Activated B cell treated with CpG ODN at 0.5 μM for 24 hours (primary cell): Measurements from ENCODE around the gene DNAH17. TPM values are rescaled to one million over a fixed set of nuclear protein-coding genes. Genes with fewer than 3 reads are reported as not detected.

Source experiments
- ATAC-seq: fragments of 200-7000 bp; cut with Tn5 transposase; one replicate; pipeline ENCODE4 v1.10.0; 2021; ENCODE audit warnings: low read depth, mild to moderate bottlenecking, moderate library complexity
- CTCF ChIA-PET: fragments of 350-600 bp; sonication (Branson Sonifier 250); formaldehyde crosslinking; loops from one replicate; lab custom pipeline; 2021; ENCODE audit warnings: antibody characterized with exemption; lab: Charles Lee
- POLR2A ChIA-PET: fragments of 350-600 bp; sonication (Branson Sonifier 250); formaldehyde crosslinking; loops from one replicate; lab custom pipeline; 2021; ENCODE audit warnings: antibody characterized with exemption; lab: Charles Lee
- DNase-seq: peaks from one replicate; pipeline ENCODE4 v3.0.0; 2022
- H3K27ac Mint-ChIP-seq: one replicate; pipeline ENCODE4 v1.8.0; 2020; ENCODE audit warnings: mixed read lengths
- H3K27me3 Mint-ChIP-seq: one replicate; pipeline ENCODE4 v1.8.0; 2021; ENCODE audit warnings: mixed read lengths
- H3K36me3 Mint-ChIP-seq: one replicate; pipeline ENCODE4 v1.8.0; 2021; ENCODE audit warnings: low read depth, mixed read lengths
- H3K4me1 Mint-ChIP-seq: one replicate; pipeline ENCODE4 v1.8.0; 2021; ENCODE audit warnings: mixed read lengths
- H3K4me3 Mint-ChIP-seq: one replicate; pipeline ENCODE4 v1.8.0; 2020; ENCODE audit warnings: mild to moderate bottlenecking, mixed read lengths
- H3K9me3 Mint-ChIP-seq: one replicate; pipeline ENCODE4 v1.8.0; 2020; ENCODE audit warnings: mixed read lengths
- intact Hi-C: fragments of 100-400 bp; cut with micrococcal nuclease; formaldehyde crosslinking; loops from one replicate; pipeline ENCODE4 v1.15.1; 2024
- total RNA-seq: library from RNA; stranded (reverse); gene quantifications from 2 replicates; pipeline ENCODE4 v1.2.3, GENCODE V29; 2022
- TF ChIP-seq, protein P1 (sequence below): fragments of 200-600 bp; IDR thresholded peaks from one replicate; pipeline ENCODE4 v1.8.0; 2022; ENCODE audit warnings: antibody characterized with exemption, mild to moderate bottlenecking

DNAH17 gene
- total RNA-seq, 1 donor from 2014 or later, result 0.13 TPM

DNA sequence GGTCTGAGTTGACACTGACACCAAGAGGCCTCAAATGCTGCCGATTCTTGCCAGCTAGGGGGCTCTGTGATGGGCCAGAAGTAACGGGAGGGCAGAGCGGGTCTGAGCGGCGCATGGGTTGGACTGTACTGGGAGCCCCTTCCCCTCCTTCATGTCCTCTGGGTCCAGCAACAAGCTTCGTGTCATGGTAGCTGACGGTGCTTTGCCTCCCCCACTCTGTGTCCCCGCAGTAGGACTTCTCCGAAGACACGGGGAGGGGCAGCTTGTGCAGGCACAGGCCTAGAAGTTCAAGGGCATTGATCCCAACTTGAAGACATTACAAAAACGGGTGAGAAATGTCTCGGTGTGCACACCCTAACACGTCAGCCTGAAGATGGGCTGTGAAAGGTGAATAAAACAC, 39.8 kb upstream of the DNAH17 start:
- intact Hi-C loops, result no loop called here
- H3K27ac Mint-ChIP-seq, result no peak overlapping the region
- ATAC-seq, result no peak
- no peak for DNase-seq
- no peaks in the 10 kb centered on the region for H3K4me1 Mint-ChIP-seq
- H3K9me3 Mint-ChIP-seq, result peaks cover 4% of the 10 kb centered on the region
- TF ChIP-seq, protein P1, sequence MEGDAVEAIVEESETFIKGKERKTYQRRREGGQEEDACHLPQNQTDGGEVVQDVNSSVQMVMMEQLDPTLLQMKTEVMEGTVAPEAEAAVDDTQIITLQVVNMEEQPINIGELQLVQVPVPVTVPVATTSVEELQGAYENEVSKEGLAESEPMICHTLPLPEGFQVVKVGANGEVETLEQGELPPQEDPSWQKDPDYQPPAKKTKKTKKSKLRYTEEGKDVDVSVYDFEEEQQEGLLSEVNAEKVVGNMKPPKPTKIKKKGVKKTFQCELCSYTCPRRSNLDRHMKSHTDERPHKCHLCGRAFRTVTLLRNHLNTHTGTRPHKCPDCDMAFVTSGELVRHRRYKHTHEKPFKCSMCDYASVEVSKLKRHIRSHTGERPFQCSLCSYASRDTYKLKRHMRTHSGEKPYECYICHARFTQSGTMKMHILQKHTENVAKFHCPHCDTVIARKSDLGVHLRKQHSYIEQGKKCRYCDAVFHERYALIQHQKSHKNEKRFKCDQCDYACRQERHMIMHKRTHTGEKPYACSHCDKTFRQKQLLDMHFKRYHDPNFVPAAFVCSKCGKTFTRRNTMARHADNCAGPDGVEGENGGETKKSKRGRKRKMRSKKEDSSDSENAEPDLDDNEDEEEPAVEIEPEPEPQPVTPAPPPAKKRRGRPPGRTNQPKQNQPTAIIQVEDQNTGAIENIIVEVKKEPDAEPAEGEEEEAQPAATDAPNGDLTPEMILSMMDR, result no peak
- POLR2A ChIA-PET, result no interaction called here
- CTCF ChIA-PET, result no interaction called here
- H3K27me3 Mint-ChIP-seq, result peaks cover 2% of the 10 kb centered on the region
- H3K36me3 Mint-ChIP-seq, result no peaks in the 10 kb centered on the region
- H3K4me3 Mint-ChIP-seq, result no peak overlapping the region

DNA sequence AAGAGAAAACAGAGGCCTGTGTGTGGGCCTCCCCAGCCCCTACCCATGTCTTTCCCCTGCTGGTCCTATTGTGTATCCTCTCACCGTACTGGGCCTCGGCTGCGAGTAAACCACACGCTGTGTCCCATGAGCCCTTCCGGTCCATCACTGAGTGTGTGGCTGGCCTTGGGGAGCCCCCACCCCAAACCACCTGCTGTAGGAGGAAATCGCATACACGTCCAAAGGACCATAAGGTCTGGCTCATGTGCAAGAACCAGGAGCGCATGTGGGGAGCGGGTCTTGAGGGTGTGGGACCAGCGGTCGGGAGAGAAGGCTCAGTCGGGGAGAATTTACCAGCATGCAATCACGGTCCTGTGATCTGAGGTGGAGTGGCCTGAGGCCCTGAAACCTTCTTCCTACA, 38.4 kb upstream of the DNAH17 start:
- H3K4me1 Mint-ChIP-seq, result no peaks in the 10 kb centered on the region
- TF ChIP-seq, protein P1, result no peak
- H3K9me3 Mint-ChIP-seq, result peaks cover 3% of the 10 kb centered on the region
- H3K36me3 Mint-ChIP-seq, result no peaks in the 10 kb centered on the region
- intact Hi-C loops, result no loop called here
- ChIA-PET POLR2A (no interaction called here), CTCF (no interaction called here)
- H3K27ac Mint-ChIP-seq, result no peak overlapping the region
- no peak for DNase-seq
- H3K4me3 Mint-ChIP-seq, result no peak overlapping the region
- ATAC-seq, result no peak
- H3K27me3 Mint-ChIP-seq, result peaks cover 2% of the 10 kb centered on the region

DNA sequence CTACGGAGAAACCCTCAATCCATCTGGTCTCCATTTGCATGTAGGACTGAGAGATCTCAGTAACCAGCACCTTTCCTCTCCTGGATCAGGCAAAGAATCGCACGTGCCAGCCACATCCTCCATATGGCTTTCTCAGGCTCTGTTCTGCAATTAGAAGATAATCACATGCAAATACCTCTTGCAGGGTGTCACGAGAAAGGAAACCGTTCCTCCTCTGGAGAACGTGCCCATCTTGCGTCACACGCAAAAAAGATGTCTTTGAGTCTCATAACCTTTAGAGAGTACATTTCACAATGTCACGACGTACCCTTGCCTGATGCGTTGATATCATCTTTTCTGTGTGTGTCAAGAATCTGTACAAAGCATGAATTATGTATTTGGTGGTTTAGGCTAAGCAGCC, 36.2 kb upstream of the DNAH17 start:
- H3K36me3 Mint-ChIP-seq, result no peaks in the 10 kb centered on the region
- TF ChIP-seq, protein P1, result no peak
- DNase-seq (no peak), ATAC-seq (no peak)
- H3K4me3 Mint-ChIP-seq, result no peak overlapping the region
- POLR2A ChIA-PET, result no interaction called here
- intact Hi-C loops, result no loop called here
- H3K27ac Mint-ChIP-seq, result no peak overlapping the region
- peaks cover 2% of the 10 kb centered on the region for H3K27me3 Mint-ChIP-seq
- H3K4me1 Mint-ChIP-seq, result no peaks in the 10 kb centered on the region
- CTCF ChIA-PET, result no interaction called here
- H3K9me3 Mint-ChIP-seq, result no peaks in the 10 kb centered on the region

DNA sequence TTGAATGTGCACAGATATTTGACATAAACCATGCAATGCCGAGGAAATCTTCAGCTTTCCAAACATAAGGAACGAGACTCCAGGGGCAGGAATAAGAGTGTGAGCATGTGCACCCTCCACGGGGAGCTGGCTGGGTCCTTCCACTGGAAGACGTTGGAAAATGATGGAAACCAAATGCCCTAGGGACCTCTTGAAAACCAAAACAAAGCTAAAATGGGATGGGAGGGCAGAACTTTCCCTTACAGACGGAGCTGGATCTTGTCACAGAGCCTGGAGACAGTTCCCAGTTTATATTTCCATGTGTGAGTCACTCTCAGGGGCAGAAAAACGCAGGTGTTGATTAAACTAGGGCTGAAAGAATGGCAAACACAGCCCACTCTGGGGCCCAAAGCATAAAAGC, 34.4 kb upstream of the DNAH17 start:
- no peak for ATAC-seq
- peaks cover 4% of the 10 kb centered on the region for H3K27me3 Mint-ChIP-seq
- CTCF ChIA-PET, result no interaction called here
- no peaks in the 10 kb centered on the region for H3K9me3 Mint-ChIP-seq
- H3K4me1 Mint-ChIP-seq, result no peaks in the 10 kb centered on the region
- H3K4me3 Mint-ChIP-seq, result no peak overlapping the region
- POLR2A ChIA-PET, result no interaction called here
- no peak for DNase-seq
- H3K36me3 Mint-ChIP-seq, result no peaks in the 10 kb centered on the region
- TF ChIP-seq, protein P1, result no peak
- H3K27ac Mint-ChIP-seq, result no peak overlapping the region
- intact Hi-C loops, result no loop called here

DNA sequence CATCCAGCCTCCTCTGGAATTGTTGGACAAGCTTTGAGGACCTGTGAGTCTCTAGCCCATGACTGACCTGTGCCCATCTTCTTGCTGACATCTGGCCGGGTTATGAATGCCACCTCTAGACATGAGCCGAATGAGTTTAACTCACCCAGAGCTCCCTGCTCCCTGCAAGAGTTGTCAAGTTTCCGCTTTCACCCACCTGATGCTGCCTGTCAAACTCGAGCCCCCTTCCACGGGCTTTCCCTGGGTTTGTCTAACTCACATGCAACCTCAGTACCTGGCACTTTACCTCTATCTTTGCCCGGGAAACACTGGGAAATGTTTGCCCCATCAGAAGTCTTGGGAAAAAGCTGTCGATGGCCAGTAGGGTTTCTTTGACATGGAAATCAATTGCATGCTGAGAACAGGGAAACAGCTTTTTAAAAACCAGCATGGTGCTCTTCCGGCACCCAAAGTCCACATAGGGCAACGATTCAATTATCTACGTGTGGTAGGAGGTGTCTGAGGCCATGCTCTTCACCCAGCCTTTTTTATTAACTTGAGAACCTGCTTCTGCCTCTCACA, 33.8 kb upstream of the DNAH17 start:
- TF ChIP-seq, protein P1, result no peak
- Mint-ChIP-seq H3K27ac (no peak overlapping the region), H3K27me3 (peaks cover 4% of the 10 kb centered on the region), H3K9me3 (no peaks in the 10 kb centered on the region), H3K4me1 (no peaks in the 10 kb centered on the region), H3K36me3 (no peaks in the 10 kb centered on the region), H3K4me3 (no peak overlapping the region)
- CTCF ChIA-PET, result no interaction called here
- POLR2A ChIA-PET, result no interaction called here
- ATAC-seq, result no peak
- no peak for DNase-seq
- intact Hi-C loops, result no loop called here
